ENCODE data around the gene TMEM35B. TPM values are rescaled to one million over a fixed set of nuclear protein-coding genes. Genes with fewer than 3 reads are reported as not detected.
A peak's percentile ranks its signal among the peaks of the same experiment; 100 is the strongest.

TMEM35B gene
- polyA plus RNA-seq, 1 donor (not counting 4 experiments of a cell fraction or from before 2014, with no cell fraction given): 26.4 TPM

DNA sequence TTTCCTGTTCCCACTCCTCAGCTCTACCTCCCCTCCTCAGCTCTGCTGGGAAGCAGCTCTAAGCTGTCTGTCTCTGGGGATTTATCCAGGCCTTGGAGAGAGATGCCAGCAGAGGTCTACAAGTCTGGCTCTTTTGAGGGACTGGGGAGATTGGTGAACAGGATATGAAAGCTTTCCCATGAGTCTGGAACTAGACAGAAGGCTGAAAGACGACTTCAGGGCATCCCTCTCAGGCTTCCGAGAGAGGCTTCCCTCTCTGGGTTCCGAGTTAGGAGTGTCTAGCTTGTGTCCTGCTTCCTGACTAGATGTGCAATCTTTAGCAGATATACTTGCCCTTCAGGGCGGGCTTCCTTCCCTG lies 733 bp downstream of the TMEM35B start:
- Histone ChIP-seq H3K9ac (ENCODE audit: control insufficient read depth, extremely low read depth, insufficient read depth, low read length) (peak overlapping the region; percentile 78), H2AFZ (ENCODE audit: control insufficient read depth, low read length) (peak overlapping the region; percentile 85), H3K4me1 (ENCODE audit: control insufficient read depth, extremely low read depth, insufficient read depth, low read length) (peaks cover 15% of the 10 kb centered on the region), H4K20me1 (ENCODE audit: control insufficient read depth, extremely low read depth, insufficient read depth, low read length) (no peaks in the 10 kb centered on the region), H3K4me2 (ENCODE audit: control insufficient read depth, extremely low read depth, insufficient read depth, low read depth, low read length) (peak overlapping the region; percentile 83), H3K36me3 (ENCODE audit: control insufficient read depth in 2 of 2, extremely low read depth in 1 of 2, insufficient read depth in 2 of 2, low read length in 2 of 2) (peaks cover 0 to 3% of the 10 kb centered on the region in 2 experiments), H3K27ac (ENCODE audit: control insufficient read depth, insufficient read depth, low read length) (peak overlapping the region; percentile 42), H3K27me3 (ENCODE audit: control insufficient read depth, extremely low read depth, insufficient read depth, low read length) (no peaks in the 10 kb centered on the region), H3K79me2 (ENCODE audit: control insufficient read depth, insufficient read depth, low read length) (peaks cover 11% of the 10 kb centered on the region), H3K9me3 (ENCODE audit: control insufficient read depth, low read depth, low read length) (no peaks in the 10 kb centered on the region), H3K4me3 (ENCODE audit: control insufficient read depth in 2 of 3, extremely low read depth in 1 of 3, insufficient read depth in 2 of 3, low read depth in 1 of 3, low read length in 3 of 3) (peak overlapping the region; percentile 61 to 83 (median 83)), H3K9me1 (ENCODE audit: control insufficient read depth, extremely low read depth, insufficient read depth, low read length) (peaks cover 4% of the 10 kb centered on the region)
- DNase-seq (ENCODE audit: low read depth, low spot score) (no peak), FAIRE-seq (peak; percentile 44)
- dilution Hi-C loops (cut with MboI; ENCODE audit: extremely low pct_ligation_motif_present, low sequenced_read_pairs): no loop called here
- TF ChIP-seq, protein P1, sequence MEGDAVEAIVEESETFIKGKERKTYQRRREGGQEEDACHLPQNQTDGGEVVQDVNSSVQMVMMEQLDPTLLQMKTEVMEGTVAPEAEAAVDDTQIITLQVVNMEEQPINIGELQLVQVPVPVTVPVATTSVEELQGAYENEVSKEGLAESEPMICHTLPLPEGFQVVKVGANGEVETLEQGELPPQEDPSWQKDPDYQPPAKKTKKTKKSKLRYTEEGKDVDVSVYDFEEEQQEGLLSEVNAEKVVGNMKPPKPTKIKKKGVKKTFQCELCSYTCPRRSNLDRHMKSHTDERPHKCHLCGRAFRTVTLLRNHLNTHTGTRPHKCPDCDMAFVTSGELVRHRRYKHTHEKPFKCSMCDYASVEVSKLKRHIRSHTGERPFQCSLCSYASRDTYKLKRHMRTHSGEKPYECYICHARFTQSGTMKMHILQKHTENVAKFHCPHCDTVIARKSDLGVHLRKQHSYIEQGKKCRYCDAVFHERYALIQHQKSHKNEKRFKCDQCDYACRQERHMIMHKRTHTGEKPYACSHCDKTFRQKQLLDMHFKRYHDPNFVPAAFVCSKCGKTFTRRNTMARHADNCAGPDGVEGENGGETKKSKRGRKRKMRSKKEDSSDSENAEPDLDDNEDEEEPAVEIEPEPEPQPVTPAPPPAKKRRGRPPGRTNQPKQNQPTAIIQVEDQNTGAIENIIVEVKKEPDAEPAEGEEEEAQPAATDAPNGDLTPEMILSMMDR (optimal IDR thresholded peaks at IDR 0.05 in 1 of 3, IDR thresholded peaks at IDR 0.05 in 1 of 3, conservative IDR thresholded peaks at IDR 0.05 in 1 of 3; ENCODE audit: extremely low read depth in 1 of 3, insufficient read depth in 2 of 3, low read length in 3 of 3): no peak
- no peak for TF ChIP-seq EZH2 (IDR thresholded peaks at IDR 0.05; ENCODE audit: low read length)

GRCh38 chr1:34983700-34984355 lies 1.3 kb downstream of the TMEM35B start:
- Histone ChIP-seq H2AFZ (ENCODE audit: control insufficient read depth, low read length) (no peak overlapping the region), H3K36me3 (ENCODE audit: control insufficient read depth in 2 of 2, extremely low read depth in 1 of 2, insufficient read depth in 2 of 2, low read length in 2 of 2) (peaks cover 0 to 3% of the 10 kb centered on the region in 2 experiments), H3K27me3 (ENCODE audit: control insufficient read depth, extremely low read depth, insufficient read depth, low read length) (no peaks in the 10 kb centered on the region), H3K9me1 (ENCODE audit: control insufficient read depth, extremely low read depth, insufficient read depth, low read length) (peaks cover 4% of the 10 kb centered on the region), H3K79me2 (ENCODE audit: control insufficient read depth, insufficient read depth, low read length) (peaks cover 11% of the 10 kb centered on the region), H3K9ac (ENCODE audit: control insufficient read depth, extremely low read depth, insufficient read depth, low read length) (peak overlapping the region; percentile 78), H3K4me3 (ENCODE audit: control insufficient read depth in 2 of 3, extremely low read depth in 1 of 3, insufficient read depth in 2 of 3, low read depth in 1 of 3, low read length in 3 of 3) (peak overlapping the region; percentile 61 to 83 (median 83)), H3K27ac (ENCODE audit: control insufficient read depth, insufficient read depth, low read length) (peak overlapping the region; percentile 42), H3K4me1 (ENCODE audit: control insufficient read depth, extremely low read depth, insufficient read depth, low read length) (peaks cover 15% of the 10 kb centered on the region), H3K9me3 (ENCODE audit: control insufficient read depth, low read depth, low read length) (no peaks in the 10 kb centered on the region), H4K20me1 (ENCODE audit: control insufficient read depth, extremely low read depth, insufficient read depth, low read length) (no peaks in the 10 kb centered on the region), H3K4me2 (ENCODE audit: control insufficient read depth, extremely low read depth, insufficient read depth, low read depth, low read length) (peak overlapping the region; percentile 83)
- dilution Hi-C loops (cut with MboI; ENCODE audit: extremely low pct_ligation_motif_present, low sequenced_read_pairs): no loop called here
- FAIRE-seq: peak; percentile 67
- no peak for TF ChIP-seq EZH2 (IDR thresholded peaks at IDR 0.05; ENCODE audit: low read length)
- TF ChIP-seq, protein P1 (optimal IDR thresholded peaks at IDR 0.05 in 1 of 3, IDR thresholded peaks at IDR 0.05 in 1 of 3, conservative IDR thresholded peaks at IDR 0.05 in 1 of 3; ENCODE audit: extremely low read depth in 1 of 3, insufficient read depth in 2 of 3, low read length in 3 of 3): no peak
- no peak for DNase-seq (ENCODE audit: low read depth, low spot score)

All from keratinocyte (primary cell).